Muscle layer of duodenum (tissue), 2 donors: ENCODE data around the gene THSD7A.

Experiments
- H3K27ac ChIP-seq: one replicate; pipeline ENCODE4 v1.7.0; 2013; ENCODE audit warnings: mild to moderate bottlenecking, low read length
- H3K27me3 ChIP-seq: one replicate; pipeline ENCODE4 v1.7.0; 2013; ENCODE audit warnings: low read depth, mild to moderate bottlenecking, control low read depth, low read length
- H3K36me3 ChIP-seq, 2 donors: one replicate each; pipeline ENCODE4 v1.7.0; 2013; ENCODE audit warnings: low read length in 2 of 2, control low read depth in 1 of 2, mild to moderate bottlenecking in 1 of 2; ENCODE audit not compliant: insufficient read depth in 2 of 2, control insufficient read depth in 1 of 2
- H3K4me1 ChIP-seq, 2 donors: one replicate each; pipeline ENCODE4 v1.7.0; 2013; ENCODE audit warnings: low read length in 2 of 2, mild to moderate bottlenecking in 2 of 2, control low read depth in 1 of 2, moderate library complexity in 1 of 2; ENCODE audit not compliant: insufficient read depth in 2 of 2, control insufficient read depth in 1 of 2
- H3K4me3 ChIP-seq, 2 donors: one replicate each; pipeline ENCODE4 v1.7.0; 2013; ENCODE audit warnings: low read length in 2 of 2, low read depth in 1 of 2, mild to moderate bottlenecking in 1 of 2
- H3K9me3 ChIP-seq, 2 donors: one replicate each; pipeline ENCODE4 v1.7.0; 2013; ENCODE audit warnings: low read length in 2 of 2, control low read depth in 1 of 2, mild to moderate bottlenecking in 1 of 2; ENCODE audit not compliant: control insufficient read depth in 1 of 2
- donor health status: healthy.

Gene THSD7A

DNA sequence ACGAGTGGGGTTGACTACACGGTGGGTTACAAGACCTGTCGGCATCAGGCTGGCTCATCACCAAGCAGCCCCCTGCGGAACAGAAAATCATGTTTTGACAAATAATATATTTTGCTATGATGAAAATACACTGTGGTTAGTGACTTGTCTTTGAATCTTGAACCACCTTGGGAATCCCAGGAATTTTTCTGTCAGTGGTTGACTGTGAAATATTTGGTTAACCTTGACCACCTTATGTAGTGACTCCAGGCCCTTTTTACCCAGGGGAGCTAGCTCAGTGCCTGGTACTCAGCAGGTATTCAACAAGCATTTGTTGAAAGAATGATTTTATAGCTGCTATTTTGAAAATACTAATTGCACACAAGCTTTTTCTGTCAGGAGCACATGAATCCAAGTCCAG lies 452.4 kb downstream of the THSD7A start:
- no peaks in the 10 kb centered on the region for H3K36me3 ChIP-seq
- no peaks in the 10 kb centered on the region for H3K27me3 ChIP-seq
- no peaks in the 10 kb centered on the region for H3K9me3 ChIP-seq
- no peaks in the 10 kb centered on the region for H3K4me1 ChIP-seq
- no peak overlapping the region for H3K4me3 ChIP-seq
- no peak overlapping the region for H3K27ac ChIP-seq

DNA sequence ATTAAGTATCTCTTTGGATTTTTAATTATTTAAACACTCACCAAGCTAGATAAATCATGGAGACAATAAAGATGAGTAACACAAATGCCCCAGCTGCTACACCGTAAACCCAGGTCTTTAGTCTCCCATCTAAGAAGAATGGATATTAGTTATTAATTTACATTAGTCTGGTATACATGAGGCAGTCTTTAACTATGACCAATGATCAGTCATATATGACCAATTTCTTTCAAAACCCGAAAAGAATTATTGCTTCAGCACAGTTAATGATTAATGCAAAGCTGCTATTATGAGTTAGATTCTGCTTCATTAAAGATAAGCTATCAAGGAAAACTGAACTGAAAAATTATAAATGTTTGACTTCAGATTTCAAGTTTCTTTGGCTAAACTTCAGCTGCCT lies 455.5 kb downstream of the THSD7A start:
- Histone ChIP-seq H3K36me3 (no peaks in the 10 kb centered on the region), H3K9me3 (no peaks in the 10 kb centered on the region), H3K27me3 (no peaks in the 10 kb centered on the region), H3K4me1 (no peaks in the 10 kb centered on the region), H3K4me3 (no peak overlapping the region), H3K27ac (no peak overlapping the region)

- H3K27ac ChIP-seq: no peak overlapping the region
- no peaks in the 10 kb centered on the region for H3K27me3 ChIP-seq
- H3K9me3 ChIP-seq: no peaks in the 10 kb centered on the region
Measured at GRCh38 chr7:11374629-11375028, 457.4 kb downstream of the THSD7A start.

DNA sequence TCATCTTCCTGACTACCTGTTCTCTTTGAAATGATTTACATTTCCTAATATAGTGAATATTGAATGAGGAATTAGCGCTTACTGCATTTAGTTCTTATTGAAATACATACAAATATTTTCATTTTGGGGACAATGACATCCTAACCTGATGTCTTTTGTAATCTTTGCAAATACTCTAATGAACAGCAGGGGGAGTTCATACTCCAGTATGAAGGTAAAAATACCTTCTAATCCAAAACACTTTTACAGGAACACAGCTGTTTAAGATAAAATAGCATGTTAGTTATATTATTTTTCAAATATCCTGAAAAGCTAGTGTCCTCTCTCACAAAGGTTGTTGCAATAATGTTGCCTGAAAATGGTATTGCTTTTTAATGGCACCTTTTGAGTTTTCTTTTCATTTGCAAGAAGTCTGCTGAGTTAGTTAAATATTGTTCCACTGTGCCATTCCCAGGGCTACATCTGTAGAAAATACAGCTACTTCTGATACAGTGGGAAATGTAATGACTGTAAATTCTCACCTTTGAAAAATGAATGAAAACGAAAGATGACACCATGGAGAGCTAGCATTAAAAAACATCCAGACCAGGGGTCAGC lies 458.4 kb downstream of the THSD7A start:
- H3K4me1 ChIP-seq: no peaks in the 10 kb centered on the region
- no peak overlapping the region for H3K27ac ChIP-seq
- no peaks in the 10 kb centered on the region for H3K9me3 ChIP-seq
- no peaks in the 10 kb centered on the region for H3K36me3 ChIP-seq
- no peaks in the 10 kb centered on the region for H3K27me3 ChIP-seq
- H3K4me3 ChIP-seq: no peak overlapping the region

More at GRCh38 chr7:11374629-11375028, 457.4 kb downstream of the THSD7A start:
- no peak overlapping the region for H3K4me3 ChIP-seq
- no peaks in the 10 kb centered on the region for H3K4me1 ChIP-seq
- H3K36me3 ChIP-seq: no peaks in the 10 kb centered on the region

- Histone ChIP-seq H3K36me3 (no peaks in the 10 kb centered on the region), H3K9me3 (no peaks in the 10 kb centered on the region), H3K4me3 (no peak overlapping the region), H3K27me3 (no peaks in the 10 kb centered on the region), H3K27ac (no peak overlapping the region), H3K4me1 (no peaks in the 10 kb centered on the region)
Measured at GRCh38 chr7:11369696-11370095, 462.3 kb downstream of the THSD7A start.

DNA sequence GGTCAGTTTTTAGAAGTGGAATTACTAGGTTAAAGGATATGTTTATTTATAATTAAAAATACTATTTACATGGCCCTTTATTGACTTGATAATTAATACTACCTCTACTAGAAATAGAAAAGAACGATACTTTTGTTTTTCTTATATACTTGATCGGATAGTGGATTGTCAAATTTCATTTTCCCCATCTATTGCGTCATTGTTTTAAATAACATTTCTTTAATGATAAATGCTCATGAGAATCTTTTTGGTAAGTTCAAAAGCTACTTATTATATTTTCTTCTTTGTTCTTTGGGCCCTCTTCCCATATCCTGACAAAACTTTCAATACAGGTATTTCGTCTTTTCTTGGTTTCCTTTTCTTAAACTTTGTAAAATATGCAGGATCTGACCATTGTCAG lies 465.9 kb downstream of the THSD7A start:
- Histone ChIP-seq H3K36me3 (no peaks in the 10 kb centered on the region), H3K9me3 (no peaks in the 10 kb centered on the region), H3K27ac (no peak overlapping the region), H3K27me3 (no peaks in the 10 kb centered on the region), H3K4me3 (no peak overlapping the region), H3K4me1 (no peaks in the 10 kb centered on the region)

DNA sequence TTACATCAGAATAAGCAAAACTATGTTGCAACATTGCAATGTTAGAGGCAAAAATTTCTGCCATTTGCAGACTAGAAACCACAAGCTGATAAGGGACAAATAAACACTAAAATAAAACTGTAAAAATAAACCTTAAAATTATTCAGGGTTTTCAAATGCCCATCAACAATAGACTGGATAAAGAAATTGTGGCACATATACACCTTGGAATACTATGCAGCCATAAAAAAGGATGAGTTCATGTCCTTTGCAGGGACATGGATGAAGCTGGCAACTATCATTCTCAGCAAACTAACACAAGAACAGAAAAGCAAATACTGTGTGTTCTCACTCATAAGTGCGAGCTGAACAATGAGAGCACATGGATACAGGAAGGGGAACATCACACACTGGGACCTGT lies 473.4 kb downstream of the THSD7A start:
- H3K27ac ChIP-seq: no peak overlapping the region
- H3K4me3 ChIP-seq: no peak overlapping the region
- H3K27me3 ChIP-seq: no peaks in the 10 kb centered on the region
- no peaks in the 10 kb centered on the region for H3K36me3 ChIP-seq
- H3K4me1 ChIP-seq: no peaks in the 10 kb centered on the region
- peaks cover 0 to 5% of the 10 kb centered on the region in 2 donors for H3K9me3 ChIP-seq

DNA sequence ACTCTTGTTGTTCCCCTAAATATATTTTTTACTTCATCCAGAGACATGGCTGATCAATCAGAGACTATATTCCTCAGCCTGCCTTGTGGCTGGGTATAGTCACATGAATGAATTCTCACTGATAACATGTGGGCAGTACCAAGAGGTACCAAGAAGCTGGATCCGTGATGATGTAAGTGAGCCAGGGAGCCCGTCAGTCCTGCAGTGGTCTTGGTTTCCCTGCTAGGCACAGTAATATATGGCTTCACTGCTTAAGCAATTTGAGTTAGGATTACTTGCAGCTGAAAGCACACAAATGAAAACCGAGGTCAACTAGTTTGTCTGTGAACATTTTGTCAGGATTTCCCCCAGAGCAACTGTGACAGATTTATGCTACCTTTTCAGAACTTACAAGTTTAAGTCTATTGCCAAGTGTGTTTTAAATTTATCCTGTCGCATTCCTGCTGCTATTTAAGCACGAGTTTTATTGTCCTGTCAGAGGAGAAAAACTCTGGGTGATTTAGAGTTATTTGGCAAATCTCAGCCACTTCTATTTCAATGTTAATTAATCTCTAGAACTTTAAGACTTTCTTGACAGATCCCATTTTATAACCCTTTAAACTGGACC lies 476.5 kb downstream of the THSD7A start:
- no peak overlapping the region for H3K4me3 ChIP-seq

DNA sequence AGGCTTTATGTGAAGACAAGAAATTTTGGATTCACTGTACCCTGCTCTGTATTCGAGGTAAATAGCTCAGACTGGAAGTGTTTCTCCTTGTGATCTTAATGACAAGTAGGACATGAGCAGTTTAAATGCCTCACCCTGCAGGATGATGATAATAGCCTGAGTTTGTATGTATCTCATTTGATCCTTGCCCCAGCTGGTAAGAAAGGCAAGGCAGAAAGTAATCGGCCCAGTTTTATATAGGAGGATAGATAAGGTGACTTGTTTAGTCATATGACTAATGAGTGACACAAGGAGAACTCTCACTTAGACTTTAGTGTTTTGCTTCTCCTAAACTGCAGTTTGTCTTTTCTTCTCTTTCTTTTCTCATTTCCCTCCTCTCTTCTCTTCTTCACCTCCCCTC lies 485.7 kb downstream of the THSD7A start:
- H3K4me1 ChIP-seq: no peaks in the 10 kb centered on the region
- H3K4me3 ChIP-seq: no peak overlapping the region
- no peaks in the 10 kb centered on the region for H3K9me3 ChIP-seq
- no peaks in the 10 kb centered on the region for H3K36me3 ChIP-seq
- H3K27ac ChIP-seq: no peak overlapping the region
- no peaks in the 10 kb centered on the region for H3K27me3 ChIP-seq

More for the DNA sequence above, 476.5 kb downstream of the THSD7A start:
- H3K36me3 ChIP-seq: no peaks in the 10 kb centered on the region
- H3K9me3 ChIP-seq: peaks cover 0 to 5% of the 10 kb centered on the region in 2 donors
- H3K27ac ChIP-seq: no peak overlapping the region
- H3K27me3 ChIP-seq: no peaks in the 10 kb centered on the region
- H3K4me1 ChIP-seq: no peaks in the 10 kb centered on the region

DNA sequence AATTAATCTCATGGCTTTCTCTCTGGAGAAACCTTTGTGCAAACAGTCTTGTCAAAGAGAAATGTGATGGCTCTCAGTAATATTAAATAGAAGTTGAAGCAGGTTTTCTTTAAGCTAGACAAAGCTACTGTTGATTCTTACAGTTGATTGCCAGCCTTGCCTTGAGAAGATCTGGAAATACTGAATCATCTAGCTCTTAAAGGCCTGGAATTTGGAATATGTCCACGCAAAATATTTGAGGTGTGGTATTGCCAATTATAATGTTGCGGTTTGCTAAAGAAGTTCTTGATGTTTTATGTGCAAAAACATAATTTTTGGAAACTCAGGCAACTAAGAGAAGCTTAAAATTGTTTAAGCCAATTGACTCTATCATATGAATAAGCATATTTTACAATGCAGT lies 486.4 kb downstream of the THSD7A start:
- Histone ChIP-seq H3K36me3 (no peaks in the 10 kb centered on the region), H3K27me3 (no peaks in the 10 kb centered on the region), H3K9me3 (no peaks in the 10 kb centered on the region), H3K4me1 (no peaks in the 10 kb centered on the region), H3K4me3 (no peak overlapping the region), H3K27ac (no peak overlapping the region)

DNA sequence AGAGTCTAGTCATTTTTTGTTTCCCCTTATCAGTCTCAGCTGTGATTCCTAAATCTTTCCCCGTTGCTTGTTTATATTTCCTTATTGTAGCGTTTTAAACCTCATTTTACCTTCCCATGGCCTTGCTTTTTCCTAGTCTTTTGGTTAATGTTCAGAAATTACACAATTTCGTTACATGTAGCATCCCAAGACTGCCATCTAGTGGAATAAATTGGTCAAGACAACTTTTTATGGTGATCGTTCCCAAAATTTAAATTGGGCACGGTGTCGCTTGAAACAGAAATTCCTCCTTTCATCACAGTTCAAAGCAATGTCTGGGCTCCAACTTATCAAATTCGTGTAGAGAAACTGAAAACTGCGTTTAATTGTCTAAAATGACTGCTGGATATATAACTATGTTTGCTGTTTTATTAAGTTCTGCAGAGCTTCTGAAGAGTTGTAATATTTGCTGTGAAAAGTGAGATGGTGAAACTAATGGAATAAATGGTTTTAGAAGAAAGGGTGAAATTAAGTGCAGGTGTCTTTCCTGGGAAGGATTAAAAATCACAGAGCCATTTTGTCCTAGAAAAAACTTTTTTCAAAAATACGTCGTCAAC lies 488.1 kb downstream of the THSD7A start:
- Histone ChIP-seq H3K27me3 (no peaks in the 10 kb centered on the region), H3K4me1 (no peaks in the 10 kb centered on the region), H3K36me3 (no peaks in the 10 kb centered on the region), H3K4me3 (peak overlapping the region in 1 of 2 donors; percentile 30), H3K27ac (no peak overlapping the region), H3K9me3 (no peaks in the 10 kb centered on the region)

DNA sequence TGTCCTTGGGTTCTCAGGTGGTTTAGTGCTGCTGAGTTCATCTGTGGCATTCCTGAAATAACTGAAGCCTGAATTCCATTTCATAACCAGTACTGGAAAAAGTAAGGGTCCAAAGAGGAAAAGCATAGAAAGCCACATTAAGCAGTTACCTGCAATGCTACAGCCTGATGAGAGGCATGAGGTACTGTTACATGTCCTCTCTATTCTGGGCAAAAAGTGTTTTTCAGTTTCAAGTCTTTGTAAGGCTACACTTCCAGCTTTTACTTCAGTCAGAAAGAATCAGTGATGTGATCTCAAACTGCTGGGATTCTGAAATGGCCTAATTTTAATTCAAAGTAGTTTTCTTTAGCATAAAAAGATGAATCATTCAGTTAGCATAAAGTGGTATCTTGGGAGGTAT lies 488.9 kb downstream of the THSD7A start:
- Histone ChIP-seq H3K9me3 (no peaks in the 10 kb centered on the region), H3K27me3 (no peaks in the 10 kb centered on the region), H3K4me1 (no peaks in the 10 kb centered on the region), H3K4me3 (no peak overlapping the region), H3K27ac (no peak overlapping the region), H3K36me3 (no peaks in the 10 kb centered on the region)
